Activated T-helper 17 cell treated with anti-CD3 and anti-CD28 coated beads, Interleukin-2, amount 50 U/mL, for 72 hours (primary cell): ENCODE data around the gene CD55. TPM values are rescaled to one million over a fixed set of nuclear protein-coding genes. Genes with fewer than 3 reads are reported as not detected.

Source experiments
- ATAC-seq: fragments of 150-1000 bp; cut with Tn5 transposase; replicated peaks from 2 replicates; pipeline ENCODE4 v1.10.0; 2021; ENCODE audit warnings: mild to moderate bottlenecking, moderate library complexity
- H3K27ac Mint-ChIP-seq: one replicate; pipeline ENCODE4 v1.8.0; 2022; ENCODE audit warnings: mixed read lengths
- H3K27me3 Mint-ChIP-seq: one replicate; pipeline ENCODE4 v1.8.0; 2022; ENCODE audit warnings: mixed read lengths
- H3K36me3 Mint-ChIP-seq: one replicate; pipeline ENCODE4 v1.8.0; 2022; ENCODE audit warnings: low read depth, mild to moderate bottlenecking, mixed read lengths
- H3K4me1 Mint-ChIP-seq: one replicate; pipeline ENCODE4 v1.8.0; 2022; ENCODE audit warnings: mixed read lengths
- H3K4me3 Mint-ChIP-seq: one replicate; pipeline ENCODE4 v1.8.0; 2022; ENCODE audit warnings: mild to moderate bottlenecking, mixed read lengths
- H3K9me3 Mint-ChIP-seq: one replicate; pipeline ENCODE4 v1.8.0; 2022; ENCODE audit warnings: mixed read lengths
- total RNA-seq, 2 donors: library from RNA; stranded (reverse); gene quantifications; one replicate each; pipeline ENCODE4 v1.2.3, GENCODE V29; 2022

CD55 gene
- 10 to 100 TPM; 29.0 to 61.8 TPM for total RNA-seq

- Mint-ChIP-seq H3K36me3 (peaks cover 47% of the 10 kb centered on the region), H3K4me3 (peak within 1 kb of the TSS; percentile 98), H3K9me3 (no peaks in the 10 kb centered on the region), H3K27ac (peak within 1 kb of the TSS; percentile 99), H3K4me1 (peaks cover 12% of the 10 kb centered on the region), H3K27me3 (no peaks in the 10 kb centered on the region)
- ATAC-seq = peak; percentile 95
Observed at GRCh38 chr1:207321079-207321789, at the start of gene CD55. Gene CD55, plus strand, starts transcription at chr1:207321678. Its CDS starts 88 bp downstream, at chr1:207321766.

GRCh38 chr1:207274882-207275281, 46.6 kb upstream of the CD55 start:
- no peak overlapping the region for H3K27ac Mint-ChIP-seq
- H3K36me3 Mint-ChIP-seq = no peaks in the 10 kb centered on the region
- H3K4me1 Mint-ChIP-seq = peaks cover 5% of the 10 kb centered on the region
- no peaks in the 10 kb centered on the region for H3K27me3 Mint-ChIP-seq
- no peak overlapping the region for H3K4me3 Mint-ChIP-seq
- H3K9me3 Mint-ChIP-seq = peaks cover 3% of the 10 kb centered on the region
- no peak for ATAC-seq

GRCh38 chr1:207276465-207276864, 45.0 kb upstream of the CD55 start:
- no peaks in the 10 kb centered on the region for H3K36me3 Mint-ChIP-seq
- peaks cover 3% of the 10 kb centered on the region for H3K9me3 Mint-ChIP-seq
- no peak for ATAC-seq
- no peaks in the 10 kb centered on the region for H3K27me3 Mint-ChIP-seq
- no peak overlapping the region for H3K27ac Mint-ChIP-seq
- no peak overlapping the region for H3K4me3 Mint-ChIP-seq
- peaks cover 5% of the 10 kb centered on the region for H3K4me1 Mint-ChIP-seq

- Mint-ChIP-seq H3K27me3 (no peaks in the 10 kb centered on the region), H3K9me3 (no peaks in the 10 kb centered on the region), H3K4me3 (no peak overlapping the region), H3K4me1 (peaks cover 5% of the 10 kb centered on the region), H3K36me3 (no peaks in the 10 kb centered on the region), H3K27ac (peak overlapping the region; percentile 28)
- no peak for ATAC-seq
Observed at GRCh38 chr1:207277241-207277640, 44.2 kb upstream of the CD55 start.

- Mint-ChIP-seq H3K9me3 (no peaks in the 10 kb centered on the region), H3K4me3 (no peak overlapping the region), H3K36me3 (no peaks in the 10 kb centered on the region), H3K4me1 (peaks cover 5% of the 10 kb centered on the region), H3K27ac (no peak overlapping the region), H3K27me3 (no peaks in the 10 kb centered on the region)
- ATAC-seq = no peak
Observed at GRCh38 chr1:207279652-207280051, 41.8 kb upstream of the CD55 start.

- no peaks in the 10 kb centered on the region for H3K36me3 Mint-ChIP-seq
- no peak for ATAC-seq
- H3K4me1 Mint-ChIP-seq = peaks cover 5% of the 10 kb centered on the region
- no peak overlapping the region for H3K4me3 Mint-ChIP-seq
- no peak overlapping the region for H3K27ac Mint-ChIP-seq
- no peaks in the 10 kb centered on the region for H3K9me3 Mint-ChIP-seq
- H3K27me3 Mint-ChIP-seq = no peaks in the 10 kb centered on the region
Observed at GRCh38 chr1:207280706-207281105, 40.8 kb upstream of the CD55 start.

- ATAC-seq = peak; percentile 18
- Mint-ChIP-seq H3K36me3 (no peaks in the 10 kb centered on the region), H3K27ac (peak overlapping the region; percentile 4), H3K4me3 (no peak overlapping the region), H3K4me1 (peaks cover 5% of the 10 kb centered on the region), H3K9me3 (no peaks in the 10 kb centered on the region), H3K27me3 (peaks cover under 1% of the 10 kb centered on the region)
Observed at GRCh38 chr1:207282058-207282457, 39.4 kb upstream of the CD55 start.

- H3K27me3 Mint-ChIP-seq = peaks cover 3% of the 10 kb centered on the region
- no peak overlapping the region for H3K4me3 Mint-ChIP-seq
- no peak for ATAC-seq
- no peak overlapping the region for H3K27ac Mint-ChIP-seq
- H3K36me3 Mint-ChIP-seq = no peaks in the 10 kb centered on the region
- H3K4me1 Mint-ChIP-seq = no peaks in the 10 kb centered on the region
- H3K9me3 Mint-ChIP-seq = no peaks in the 10 kb centered on the region
Observed at GRCh38 chr1:207282496-207283380, 38.7 kb upstream of the CD55 start.

GRCh38 chr1:207283421-207283820, 38.1 kb upstream of the CD55 start:
- Mint-ChIP-seq H3K27me3 (peaks cover 3% of the 10 kb centered on the region), H3K9me3 (no peaks in the 10 kb centered on the region), H3K27ac (no peak overlapping the region), H3K36me3 (no peaks in the 10 kb centered on the region), H3K4me1 (no peaks in the 10 kb centered on the region), H3K4me3 (no peak overlapping the region)
- ATAC-seq = no peak

- no peak overlapping the region for H3K4me3 Mint-ChIP-seq
- no peak overlapping the region for H3K27ac Mint-ChIP-seq
- peaks cover 3% of the 10 kb centered on the region for H3K27me3 Mint-ChIP-seq
- no peaks in the 10 kb centered on the region for H3K36me3 Mint-ChIP-seq
- no peaks in the 10 kb centered on the region for H3K9me3 Mint-ChIP-seq
- no peak for ATAC-seq
- no peaks in the 10 kb centered on the region for H3K4me1 Mint-ChIP-seq
Observed at GRCh38 chr1:207284209-207284897, 37.1 kb upstream of the CD55 start.

- Mint-ChIP-seq H3K36me3 (no peaks in the 10 kb centered on the region), H3K27me3 (peaks cover 3% of the 10 kb centered on the region), H3K9me3 (peaks cover 3% of the 10 kb centered on the region), H3K27ac (no peak overlapping the region), H3K4me3 (no peak overlapping the region), H3K4me1 (no peaks in the 10 kb centered on the region)
- no peak for ATAC-seq
Observed at GRCh38 chr1:207286786-207287468, 34.6 kb upstream of the CD55 start.

GRCh38 chr1:207288315-207288714, 33.2 kb upstream of the CD55 start:
- no peaks in the 10 kb centered on the region for H3K4me1 Mint-ChIP-seq
- H3K4me3 Mint-ChIP-seq = no peak overlapping the region
- H3K36me3 Mint-ChIP-seq = no peaks in the 10 kb centered on the region
- no peak overlapping the region for H3K27ac Mint-ChIP-seq
- H3K27me3 Mint-ChIP-seq = peaks cover 3% of the 10 kb centered on the region
- ATAC-seq = no peak
- peaks cover 10% of the 10 kb centered on the region for H3K9me3 Mint-ChIP-seq

GRCh38 chr1:207289756-207290155, 31.7 kb upstream of the CD55 start:
- ATAC-seq = no peak
- no peaks in the 10 kb centered on the region for H3K36me3 Mint-ChIP-seq
- no peak overlapping the region for H3K4me3 Mint-ChIP-seq
- H3K27me3 Mint-ChIP-seq = peaks cover 3% of the 10 kb centered on the region
- peaks cover 10% of the 10 kb centered on the region for H3K9me3 Mint-ChIP-seq
- H3K4me1 Mint-ChIP-seq = no peaks in the 10 kb centered on the region
- no peak overlapping the region for H3K27ac Mint-ChIP-seq

- ATAC-seq = no peak
- H3K4me3 Mint-ChIP-seq = no peak overlapping the region
- H3K36me3 Mint-ChIP-seq = no peaks in the 10 kb centered on the region
- H3K27me3 Mint-ChIP-seq = peaks cover 3% of the 10 kb centered on the region
- no peaks in the 10 kb centered on the region for H3K4me1 Mint-ChIP-seq
- H3K27ac Mint-ChIP-seq = no peak overlapping the region
- H3K9me3 Mint-ChIP-seq = peaks cover 10% of the 10 kb centered on the region
Observed at GRCh38 chr1:207291723-207292122, 29.8 kb upstream of the CD55 start.
